GM12872 (cell line): Measurements from ENCODE around the gene NAV2.

Experiments used
- TF ChIP-seq, protein P1 (sequence below): IDR thresholded peaks from 3 replicates; pipeline ENCODE4 v1.5.1; 2011; ENCODE audit warnings: low read depth, mild to moderate bottlenecking, low read length, moderate library complexity; ENCODE audit not compliant: insufficient read depth

NAV2 gene

GRCh38 chr11:19803506-19803998, 90.9 kb downstream of the NAV2 start:
- TF ChIP-seq, protein P1, sequence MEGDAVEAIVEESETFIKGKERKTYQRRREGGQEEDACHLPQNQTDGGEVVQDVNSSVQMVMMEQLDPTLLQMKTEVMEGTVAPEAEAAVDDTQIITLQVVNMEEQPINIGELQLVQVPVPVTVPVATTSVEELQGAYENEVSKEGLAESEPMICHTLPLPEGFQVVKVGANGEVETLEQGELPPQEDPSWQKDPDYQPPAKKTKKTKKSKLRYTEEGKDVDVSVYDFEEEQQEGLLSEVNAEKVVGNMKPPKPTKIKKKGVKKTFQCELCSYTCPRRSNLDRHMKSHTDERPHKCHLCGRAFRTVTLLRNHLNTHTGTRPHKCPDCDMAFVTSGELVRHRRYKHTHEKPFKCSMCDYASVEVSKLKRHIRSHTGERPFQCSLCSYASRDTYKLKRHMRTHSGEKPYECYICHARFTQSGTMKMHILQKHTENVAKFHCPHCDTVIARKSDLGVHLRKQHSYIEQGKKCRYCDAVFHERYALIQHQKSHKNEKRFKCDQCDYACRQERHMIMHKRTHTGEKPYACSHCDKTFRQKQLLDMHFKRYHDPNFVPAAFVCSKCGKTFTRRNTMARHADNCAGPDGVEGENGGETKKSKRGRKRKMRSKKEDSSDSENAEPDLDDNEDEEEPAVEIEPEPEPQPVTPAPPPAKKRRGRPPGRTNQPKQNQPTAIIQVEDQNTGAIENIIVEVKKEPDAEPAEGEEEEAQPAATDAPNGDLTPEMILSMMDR: no peak

GRCh38 chr11:19805376-19805775, 92.7 kb downstream of the NAV2 start:
- TF ChIP-seq, protein P1: no peak

GRCh38 chr11:19805827-19806226, 93.2 kb downstream of the NAV2 start:
- TF ChIP-seq, protein P1: no peak

GRCh38 chr11:19806251-19806650, 93.6 kb downstream of the NAV2 start:
- TF ChIP-seq, protein P1: no peak

DNA sequence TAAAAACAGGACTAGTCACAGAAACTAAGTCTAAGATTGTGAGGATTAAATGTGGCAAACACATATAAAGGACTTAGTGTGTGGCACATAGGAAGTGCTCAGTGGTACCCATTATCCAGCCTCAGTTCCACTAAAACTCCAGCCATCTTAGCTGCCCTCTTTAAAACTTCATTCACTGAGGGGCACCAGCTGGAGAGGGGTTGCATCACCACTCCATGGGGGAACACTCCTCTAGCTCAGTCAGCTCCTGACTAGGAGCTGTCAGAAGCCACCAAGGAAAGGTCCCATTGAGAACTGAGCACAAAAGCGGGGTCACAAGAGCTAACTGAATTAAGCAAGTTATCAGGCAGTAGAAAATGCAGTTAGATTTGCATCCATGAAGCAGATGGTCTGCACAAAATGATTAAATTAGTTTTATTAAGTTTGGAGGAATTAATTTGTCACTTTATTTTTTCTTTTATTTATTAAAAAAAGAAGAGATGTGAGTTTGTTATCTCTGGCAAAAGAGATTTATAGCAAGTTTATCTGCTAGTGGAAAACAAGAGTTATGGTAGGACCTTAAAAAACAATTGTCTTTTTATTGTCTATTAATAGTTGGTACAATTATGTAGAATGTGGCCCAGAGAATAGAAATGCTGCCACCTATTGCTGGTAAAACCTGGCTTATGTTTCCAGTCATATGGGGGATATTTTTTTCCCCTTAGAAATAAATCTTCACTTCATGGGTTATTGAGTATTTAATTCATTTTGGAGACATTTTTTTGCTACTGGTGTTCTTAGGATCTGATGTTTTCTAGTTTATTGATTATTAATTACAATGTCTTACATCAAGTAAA, 95.7 kb downstream of the NAV2 start:
- TF ChIP-seq, protein P1: 0 out of 3 replicates have a peak, but pooled peaks have one; percentile 6

DNA sequence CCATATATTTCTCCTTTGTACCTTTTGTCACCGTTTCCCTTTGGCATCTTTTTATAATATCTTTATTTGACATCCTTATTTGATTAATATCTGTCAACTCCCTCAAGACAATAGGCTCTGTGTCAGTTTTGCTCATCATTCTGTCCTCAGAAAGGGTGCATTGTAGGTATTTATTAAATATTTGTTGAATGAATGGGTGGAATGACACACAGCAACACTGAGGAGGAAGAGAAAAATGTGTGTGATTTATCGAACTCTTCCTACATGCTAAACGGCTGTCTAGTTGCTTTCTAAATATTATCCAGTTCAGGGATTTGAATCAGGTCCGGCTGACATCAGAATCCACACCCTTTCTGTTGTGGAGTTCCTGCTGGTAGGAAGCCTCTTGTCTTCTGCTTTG, 98.2 kb downstream of the NAV2 start:
- TF ChIP-seq, protein P1: no peak

DNA sequence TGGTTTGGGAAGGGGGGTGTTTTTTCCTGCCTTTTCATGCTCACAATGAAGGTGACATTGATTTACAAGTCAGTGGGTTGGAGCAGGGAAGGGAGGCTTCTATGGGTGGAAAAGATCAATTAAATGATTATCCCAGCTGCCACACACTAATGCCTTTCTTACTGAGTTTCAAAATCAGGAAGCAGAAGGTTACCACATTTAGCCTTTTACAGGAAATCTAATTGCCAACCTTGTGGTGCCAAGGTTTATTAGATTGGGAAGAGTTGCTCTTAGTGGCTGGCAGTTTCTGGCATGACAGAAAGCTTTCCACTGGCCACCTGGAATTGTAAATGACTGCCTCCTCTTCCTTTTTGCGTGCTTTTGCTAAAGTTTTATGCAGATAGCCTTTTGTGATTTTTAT, 98.7 kb downstream of the NAV2 start:
- TF ChIP-seq, protein P1: no peak
